CD4-positive, alpha-beta memory T cell (primary cell): ENCODE measurements around the gene ZMYND8. TPM values are rescaled to one million over a fixed set of nuclear protein-coding genes. Genes with fewer than 3 reads are reported as not detected.
"Not testable (repeated sequence)": the region's sequence is repeated elsewhere in the genome, so short reads cannot be mapped to it uniquely, and the experiment has no call there.

Experiments used
- CTCF ChIA-PET: fragments of 350-600 bp; sonication (Branson Sonifier 250); formaldehyde crosslinking; loops from one replicate; lab custom pipeline; 2021; ENCODE audit warnings: inconsistent platforms; ENCODE audit not compliant: partially characterized antibody; lab: Charles Lee
- POLR2A ChIA-PET: fragments of 350-600 bp; sonication (Branson Sonifier 250); formaldehyde crosslinking; loops from one replicate; lab custom pipeline; 2021; ENCODE audit not compliant: partially characterized antibody; lab: Charles Lee
- DNase-seq, 5 donors: peaks; one replicate each; pipeline versions ENCODE4 v3.0.0 to v3.0.0-alpha.2; 2020 to 2022; ENCODE audit warnings: mixed read lengths in 1 of 5
- H3K27ac ChIP-seq: one replicate; pipeline ENCODE4 v1.7.0; 2013; ENCODE audit warnings: low read depth, low read length
- H3K27me3 ChIP-seq: 2 replicates; pipeline ENCODE4 v1.7.0; 2013; ENCODE audit warnings: mild to moderate bottlenecking, low read length, moderate library complexity; ENCODE audit not compliant: insufficient read depth
- H3K36me3 ChIP-seq: 2 replicates; pipeline ENCODE4 v1.7.0; 2013; ENCODE audit warnings: mild to moderate bottlenecking, low read length, moderate library complexity; ENCODE audit not compliant: insufficient read depth
- H3K4me1 ChIP-seq: 2 replicates; pipeline ENCODE4 v1.7.0; 2013; ENCODE audit warnings: mild to moderate bottlenecking, low read length, moderate library complexity; ENCODE audit not compliant: insufficient read depth
- H3K4me3 ChIP-seq, 2 donors: one replicate each; pipeline ENCODE4 v1.7.0; 2013; ENCODE audit warnings: low read length in 2 of 2, mild to moderate bottlenecking in 1 of 2
- H3K9me3 ChIP-seq, 2 donors: one replicate each; pipeline ENCODE4 v1.7.0; 2013; ENCODE audit warnings: low read length in 2 of 2, control low read depth in 1 of 2; ENCODE audit not compliant: control insufficient read depth in 1 of 2
- H3K27ac Mint-ChIP-seq, 7 donors: one replicate each; pipeline ENCODE4 v1.8.0; 2020 to 2021; ENCODE audit warnings: mixed read lengths in 7 of 7, mild to moderate bottlenecking in 6 of 7, inconsistent platforms in 3 of 7, moderate library complexity in 3 of 7
- H3K27me3 Mint-ChIP-seq, 2 donors: one replicate each; pipeline ENCODE4 v1.8.0; 2020 to 2021; ENCODE audit warnings: mixed read lengths in 2 of 2
- H3K36me3 Mint-ChIP-seq, 2 donors: one replicate each; pipeline ENCODE4 v1.8.0; 2020 to 2021; ENCODE audit warnings: mixed read lengths in 2 of 2, inconsistent platforms in 1 of 2, mild to moderate bottlenecking in 1 of 2
- H3K4me1 Mint-ChIP-seq, 4 donors: one replicate each; pipeline ENCODE4 v1.8.0; 2020 to 2021; ENCODE audit warnings: mixed read lengths in 4 of 4, mild to moderate bottlenecking in 1 of 4
- H3K4me3 Mint-ChIP-seq, 8 donors: one replicate each; pipeline ENCODE4 v1.8.0; 2020 to 2021; ENCODE audit warnings: mixed read lengths in 8 of 8, mild to moderate bottlenecking in 7 of 8, moderate library complexity in 6 of 8, inconsistent platforms in 3 of 8
- H3K9me3 Mint-ChIP-seq, 8 donors: one replicate each; pipeline ENCODE4 v1.8.0; 2020 to 2021; ENCODE audit warnings: mixed read lengths in 8 of 8, mild to moderate bottlenecking in 5 of 8, inconsistent platforms in 3 of 8, moderate library complexity in 1 of 8
- intact Hi-C: fragments of 100-400 bp; cut with micrococcal nuclease; formaldehyde crosslinking; loops from one replicate; pipeline ENCODE4 v1.15.1; 2023
- polyA plus RNA-seq, 2 donors: library from polyadenylated mRNA; unstranded; fragments of 300-500 nt; fragmentation: Illumina TruSeq; gene quantifications; one replicate each; pipeline ENCODE4 v1.2.3, GENCODE V29; 2021
- total RNA-seq, 2 experiments: library from RNA; stranded (reverse); gene quantifications; one replicate each; pipeline ENCODE4 v1.2.3, GENCODE V29; 2021

The ZMYND8 gene
- total and polyA plus RNA-seq, 4 experiments from 2014 or later, result 3.5 to 48.5 (median 33.9) TPM

GRCh38 chr20:47370850-47371782 lies 14.6 kb upstream of the ZMYND8 start:
- no peaks in the 10 kb centered on the region for H3K36me3 ChIP-seq
- H3K4me1 ChIP-seq, result no peaks in the 10 kb centered on the region
- H3K27ac ChIP-seq, result no peak overlapping the region
- POLR2A ChIA-PET, result no interaction called here
- Mint-ChIP-seq H3K4me1 (peaks cover 0 to 4% (median 0%) of the 10 kb centered on the region in 4 donors), H3K36me3 (no peaks in the 10 kb centered on the region), H3K27ac (no peak overlapping the region), H3K27me3 (peaks cover 0 to 2% of the 10 kb centered on the region in 2 donors), H3K9me3 (no peaks in the 10 kb centered on the region), H3K4me3 (no peak overlapping the region)
- no peaks in the 10 kb centered on the region for H3K27me3 ChIP-seq
- no peak for DNase-seq
- no peaks in the 10 kb centered on the region for H3K9me3 ChIP-seq
- H3K4me3 ChIP-seq, result no peak overlapping the region
- CTCF ChIA-PET, result interaction anchor here (1.3 to 2.6 kb wide), 2 partner anchors 13 kb away, joined by 6 to 19 read pairs; no protein-coding TSS in a partner anchor
- intact Hi-C loops, result no loop called here

- Histone ChIP-seq H3K27ac (no peak overlapping the region), H3K4me3 (no peak overlapping the region), H3K4me1 (no peaks in the 10 kb centered on the region), H3K27me3 (no peaks in the 10 kb centered on the region), H3K9me3 (no peaks in the 10 kb centered on the region), H3K36me3 (no peaks in the 10 kb centered on the region)
- peaks cover 0 to 6% (median 0%) of the 10 kb centered on the region in 4 donors for H3K4me1 Mint-ChIP-seq
- ChIA-PET CTCF (interaction anchor here (1.3 to 1.6 kb wide), 3 partner anchors 14 to 97 kb away, joined by 6 to 9 read pairs (median 7); no protein-coding TSS in a partner anchor), POLR2A (no interaction called here)
- no peak overlapping the region for H3K27ac Mint-ChIP-seq
- no peak for DNase-seq
- H3K9me3 Mint-ChIP-seq, result no peaks in the 10 kb centered on the region
- H3K4me3 Mint-ChIP-seq, result no peak overlapping the region
- intact Hi-C loops, result no loop called here
- peaks cover 0 to 2% of the 10 kb centered on the region in 2 donors for H3K27me3 Mint-ChIP-seq
- H3K36me3 Mint-ChIP-seq, result no peaks in the 10 kb centered on the region
These were observed 13.7 kb upstream of the ZMYND8 start for GRCh38 chr20:47370214-47370613.

- Mint-ChIP-seq H3K9me3 (no peaks in the 10 kb centered on the region), H3K4me3 (no peak overlapping the region)
- CTCF ChIA-PET, result interaction anchor here (1.6 kb wide), 1 partner anchor 16 kb away, joined by 9 read pairs; no protein-coding TSS in a partner anchor
These were observed 11.8 kb upstream of the ZMYND8 start for GRCh38 chr20:47368301-47368700.

GRCh38 chr20:47366301-47366700 lies 9.8 kb upstream of the ZMYND8 start:
- Mint-ChIP-seq H3K27ac (peak overlapping the region in 1 of 7 donors; percentile 22), H3K4me1 (peaks cover 7 to 11% (median 9%) of the 10 kb centered on the region in 4 donors)
- POLR2A ChIA-PET, result interaction anchor here (0.9 kb wide), 1 partner anchor 10 kb away, joined by 3 read pairs; the partner anchor contains the start of gene ZMYND8
- CTCF ChIA-PET, result interaction anchor here (1.3 to 1.5 kb wide), 3 partner anchors 8 to 18 kb away, joined by 3 to 8 read pairs (median 3); no protein-coding TSS in a partner anchor
- DNase-seq, H3K4me3 ChIP-seq, H3K9me3 Mint-ChIP-seq, H3K36me3 ChIP-seq, H3K9me3 ChIP-seq, H3K27me3 Mint-ChIP-seq, H3K27ac ChIP-seq, H3K27me3 ChIP-seq, H3K4me3 Mint-ChIP-seq, H3K4me1 ChIP-seq, intact Hi-C loops, H3K36me3 Mint-ChIP-seq: not testable (repeated sequence)

More at GRCh38 chr20:47368301-47368700, 11.8 kb upstream of the ZMYND8 start:
- H3K27ac Mint-ChIP-seq, result no peak overlapping the region
- DNase-seq, result no peak
- H3K36me3 Mint-ChIP-seq, result no peaks in the 10 kb centered on the region
- POLR2A ChIA-PET, result no interaction called here
- H3K4me1 Mint-ChIP-seq, result peaks cover 0 to 7% (median 0%) of the 10 kb centered on the region in 4 donors
- no peak overlapping the region for H3K27ac ChIP-seq
- peaks cover 0 to 2% of the 10 kb centered on the region in 2 donors for H3K27me3 Mint-ChIP-seq
- no peaks in the 10 kb centered on the region for H3K4me1 ChIP-seq
- H3K9me3 ChIP-seq, result no peaks in the 10 kb centered on the region
- no peak overlapping the region for H3K4me3 ChIP-seq
- intact Hi-C loops, result no loop called here
- no peaks in the 10 kb centered on the region for H3K36me3 ChIP-seq
- H3K27me3 ChIP-seq, result no peaks in the 10 kb centered on the region

GRCh38 chr20:47365023-47365764 lies 8.7 kb upstream of the ZMYND8 start:
- intact Hi-C loops, result no loop called here
- POLR2A ChIA-PET, result interaction anchor here (0.7 to 0.8 kb wide), 2 partner anchors 9 to 74 kb away, joined by 3 to 4 read pairs; partner anchors contain the start of gene ZMYND8

GRCh38 chr20:47362361-47363219 lies 6.1 kb upstream of the ZMYND8 start:
- H3K4me3 Mint-ChIP-seq, result peak overlapping the region in 2 of 8 donors; percentile 4 to 41
- CTCF ChIA-PET, result interaction anchor here (0.7 to 2.0 kb wide), 2 partner anchors 21 to 22 kb away, joined by 3 to 7 read pairs; no protein-coding TSS in a partner anchor

More at GRCh38 chr20:47365023-47365764, 8.7 kb upstream of the ZMYND8 start:
- H3K4me1 ChIP-seq, result peaks cover 7% of the 10 kb centered on the region
- Mint-ChIP-seq H3K4me1 (peaks cover 7 to 14% (median 9%) of the 10 kb centered on the region in 4 donors), H3K4me3 (no peak overlapping the region), H3K27me3 (peaks cover 0 to 2% of the 10 kb centered on the region in 2 donors), H3K9me3 (no peaks in the 10 kb centered on the region), H3K36me3 (no peaks in the 10 kb centered on the region), H3K27ac (peak overlapping the region in 1 of 7 donors; percentile 10)
- no peak overlapping the region for H3K4me3 ChIP-seq
- CTCF ChIA-PET, result interaction anchor here (1.5 kb wide), 1 partner anchor 9 kb away, joined by 3 read pairs; no protein-coding TSS in a partner anchor
- no peak overlapping the region for H3K27ac ChIP-seq
- DNase-seq, result no peak
- no peaks in the 10 kb centered on the region for H3K36me3 ChIP-seq
- no peaks in the 10 kb centered on the region for H3K27me3 ChIP-seq
- no peaks in the 10 kb centered on the region for H3K9me3 ChIP-seq

More at GRCh38 chr20:47362361-47363219, 6.1 kb upstream of the ZMYND8 start:
- Histone ChIP-seq H3K36me3 (no peaks in the 10 kb centered on the region), H3K27ac (no peak overlapping the region), H3K4me3 (no peak overlapping the region), H3K4me1 (peaks cover 20% of the 10 kb centered on the region), H3K9me3 (no peaks in the 10 kb centered on the region), H3K27me3 (no peaks in the 10 kb centered on the region)
- Mint-ChIP-seq H3K27me3 (peaks cover 0 to 2% of the 10 kb centered on the region in 2 donors), H3K9me3 (no peaks in the 10 kb centered on the region), H3K4me1 (peaks cover 9 to 27% (median 20%) of the 10 kb centered on the region in 4 donors), H3K27ac (peak overlapping the region in 6 of 7 donors; percentile 3 to 88 (median 30)), H3K36me3 (no peaks in the 10 kb centered on the region)
- intact Hi-C loops, result no loop called here
- POLR2A ChIA-PET, result interaction anchor here (0.6 kb wide), 2 partner anchors 166 to 1385 kb away, joined by 3 read pairs; no protein-coding TSS in a partner anchor
- no peak for DNase-seq
